Tibial nerve (tissue), 4 donors: ENCODE measurements around the gene THY1. TPM values are rescaled to one million over a fixed set of nuclear protein-coding genes. Genes with fewer than 3 reads are reported as not detected.

Source experiments
- DNase-seq, 2 donors: peaks; one replicate each; pipeline ENCODE4 v3.0.0-alpha.2; 2019; ENCODE audit warnings: low spot score in 2 of 2
- H3K27ac ChIP-seq, 4 donors: fragments of 200-600 bp; sonication (generic) in 3 of 4; one replicate each; pipeline ENCODE4 v1.5.1; 2017 to 2019; ENCODE audit warnings: mild to moderate bottlenecking in 1 of 4
- H3K27me3 ChIP-seq, 2 donors: fragments of 200-600 bp; sonication (generic) in 1 of 2; one replicate each; pipeline versions ENCODE4 v1.5.1 to v1.6.0; 2017 to 2019
- H3K36me3 ChIP-seq, 3 donors: fragments of 200-600 bp; sonication (generic); one replicate each; pipeline ENCODE4 v1.5.1; 2018 to 2019
- H3K4me1 ChIP-seq, 4 donors: fragments of 200-600 bp; sonication (generic) in 3 of 4; one replicate each; pipeline ENCODE4 v1.5.1; 2017 to 2019
- H3K4me3 ChIP-seq, 4 donors: fragments of 200-600 bp; sonication (generic) in 3 of 4; one replicate each; pipeline ENCODE4 v1.5.1; 2017 to 2019; ENCODE audit warnings: mild to moderate bottlenecking in 1 of 4, moderate library complexity in 1 of 4
- H3K9me3 ChIP-seq, 4 donors: fragments of 200-600 bp; sonication (generic) in 3 of 4; one replicate each; pipeline ENCODE4 v1.5.1; 2017 to 2019
- CTCF ChIP-seq, 5 experiments: fragments of 200-600 bp in 3 of 5; fragments of 450-650 bp in 2 of 5; sonication (generic) in 3 of 5; IDR thresholded peaks; one replicate each; pipeline ENCODE4 v1.5.1; 2016 to 2019; ENCODE audit warnings: antibody characterized with exemption in 5 of 5, mild to moderate bottlenecking in 3 of 5, moderate library complexity in 2 of 5
- EP300 ChIP-seq, 2 donors: sonication (generic); formaldehyde crosslinking; IDR thresholded peaks; one replicate each; pipeline ENCODE4 v1.6.1; 2017; ENCODE audit warnings: antibody characterized with exemption in 2 of 2, mild to moderate bottlenecking in 1 of 2
- POLR2A ChIP-seq, 2 donors: fragments of 450-650 bp; IDR thresholded peaks; one replicate each; pipeline ENCODE4 v1.6.1; 2017; ENCODE audit warnings: antibody characterized with exemption in 2 of 2, mild to moderate bottlenecking in 2 of 2, moderate library complexity in 2 of 2
- WGBS, 2 donors: methylation state at CpG; one replicate each; pipeline ENCODE4 v1.1.5; 2018; 5-methylcytosine and 5-hydroxymethylcytosine counted together
- total RNA-seq, 4 donors: library from RNA; depleted of rRNA; stranded (reverse); fragments of >200 nt; gene quantifications; one replicate each; pipeline ENCODE4 v1.1.0, GENCODE V29; 2016

The THY1 gene
- total RNA-seq, 4 donors from 2014 or later, result 0.63 to 12.9 (median 11.1) TPM; not detected in 1

- Histone ChIP-seq H3K27ac (no peak overlapping the region), H3K36me3 (no peaks in the 10 kb centered on the region), H3K27me3 (peaks cover 2 to 39% of the 10 kb centered on the region in 2 donors), H3K4me1 (peaks cover 0 to 38% (median 11%) of the 10 kb centered on the region in 4 donors), H3K9me3 (no peaks in the 10 kb centered on the region), H3K4me3 (no peak overlapping the region)
- 93 to 96% methylated on average over 4 of the region's 4 CpGs for WGBS, 2 donors
- DNase-seq, result no peak
- TF ChIP-seq POLR2A (IDR thresholded peaks at IDR 0.05) (no peak), CTCF (IDR thresholded peaks at IDR 0.05) (no peak), EP300 (IDR thresholded peaks at IDR 0.05) (no peak)
Measured at GRCh38 chr11:119418759-119419158, 4.2 kb downstream of the THY1 start.

GRCh38 chr11:119417726-119418540, 5.0 kb downstream of the THY1 start:
- 68 to 80% methylated on average over 19 of the region's 19 CpGs for WGBS, 2 donors
- DNase-seq, result no peak
- no peaks in the 10 kb centered on the region for H3K9me3 ChIP-seq
- H3K4me1 ChIP-seq, result peaks cover 0 to 29% (median 10%) of the 10 kb centered on the region in 4 donors
- TF ChIP-seq EP300 (IDR thresholded peaks at IDR 0.05) (no peak), CTCF (IDR thresholded peaks at IDR 0.05) (no peak), POLR2A (IDR thresholded peaks at IDR 0.05) (no peak)
- no peak overlapping the region for H3K4me3 ChIP-seq
- peaks cover 0 to 31% of the 10 kb centered on the region in 2 donors for H3K27me3 ChIP-seq
- no peaks in the 10 kb centered on the region for H3K36me3 ChIP-seq
- H3K27ac ChIP-seq, result no peak overlapping the region

- no peak overlapping the region for H3K4me3 ChIP-seq
- TF ChIP-seq CTCF (IDR thresholded peaks at IDR 0.05) (no peak), POLR2A (IDR thresholded peaks at IDR 0.05) (no peak), EP300 (IDR thresholded peaks at IDR 0.05) (no peak)
- no peaks in the 10 kb centered on the region for H3K36me3 ChIP-seq
- peaks cover 0 to 19% (median 5%) of the 10 kb centered on the region in 4 donors for H3K4me1 ChIP-seq
- DNase-seq, result no peak
- WGBS, 2 donors, result 74 to 79% methylated on average over 16 of the region's 16 CpGs
- H3K27me3 ChIP-seq, result peaks cover 0 to 21% of the 10 kb centered on the region in 2 donors
- H3K9me3 ChIP-seq, result no peaks in the 10 kb centered on the region
- no peak overlapping the region for H3K27ac ChIP-seq
Measured at GRCh38 chr11:119416606-119417580, 6.1 kb downstream of the THY1 start.

- Histone ChIP-seq H3K27me3 (peaks cover 0 to 14% of the 10 kb centered on the region in 2 donors), H3K4me3 (no peak overlapping the region), H3K27ac (no peak overlapping the region), H3K9me3 (no peaks in the 10 kb centered on the region), H3K36me3 (no peaks in the 10 kb centered on the region), H3K4me1 (peaks cover 0 to 10% (median 0%) of the 10 kb centered on the region in 4 donors)
- WGBS, 2 donors, result 89 to 91% methylated on average over 10 of the region's 10 CpGs
- TF ChIP-seq POLR2A (IDR thresholded peaks at IDR 0.05) (no peak), EP300 (IDR thresholded peaks at IDR 0.05) (no peak), CTCF (IDR thresholded peaks at IDR 0.05) (no peak)
- DNase-seq, result no peak
Measured at GRCh38 chr11:119415966-119416365, 7.0 kb downstream of the THY1 start.
